Trophoblast cell (in vitro differentiated cells and primary cell): ENCODE measurements around the gene ATP6V1E1. TPM values are rescaled to one million over a fixed set of nuclear protein-coding genes. Genes with fewer than 3 reads are reported as not detected.

ENCODE experiments used
- DNase-seq, 2 donors: peaks; one replicate each; pipeline ENCODE4 v3.0.0-alpha.2; 2016
- H2AFZ ChIP-seq: 2 replicates; pipeline ENCODE4 v1.6.1; 2013; ENCODE audit warnings: low read length, moderate library complexity, mild to moderate bottlenecking; ENCODE audit not compliant: insufficient read depth, poor library complexity
- H2AK5ac ChIP-seq: 2 replicates; pipeline ENCODE4 v1.6.1; 2013; ENCODE audit warnings: mild to moderate bottlenecking, low read length
- H2BK120ac ChIP-seq: 2 replicates; pipeline ENCODE4 v1.6.1; 2013; ENCODE audit warnings: low read length, mild to moderate bottlenecking, moderate library complexity; ENCODE audit not compliant: insufficient read depth, poor library complexity
- H2BK12ac ChIP-seq: 2 replicates; pipeline ENCODE4 v1.6.1; 2013; ENCODE audit warnings: mild to moderate bottlenecking, low read length, moderate library complexity
- H2BK5ac ChIP-seq: 2 replicates; pipeline ENCODE4 v1.6.1; 2013; ENCODE audit warnings: low read length, low read depth, moderate library complexity, mild to moderate bottlenecking; ENCODE audit not compliant: poor library complexity
- H3K14ac ChIP-seq: 2 replicates; pipeline ENCODE4 v1.6.1; 2013; ENCODE audit warnings: mild to moderate bottlenecking, low read length
- H3K18ac ChIP-seq: 2 replicates; pipeline ENCODE4 v1.6.1; 2013; ENCODE audit warnings: mild to moderate bottlenecking, low read length
- H3K23ac ChIP-seq: 2 replicates; pipeline ENCODE4 v1.6.1; 2013; ENCODE audit warnings: low read length
- H3K27ac ChIP-seq: 2 replicates; pipeline ENCODE4 v1.5.1; 2013; ENCODE audit warnings: low read depth, mild to moderate bottlenecking, inconsistent platforms, low read length, moderate library complexity
- H3K27me3 ChIP-seq: 2 replicates; pipeline ENCODE4 v1.6.1; 2013; ENCODE audit warnings: inconsistent platforms, mild to moderate bottlenecking, low read length, moderate library complexity; ENCODE audit not compliant: insufficient read depth
- H3K36me3 ChIP-seq, 2 experiments: 1 replicate in 1 of 2; 2 replicates in 1 of 2; pipeline ENCODE4 v1.6.1; 2013; ENCODE audit warnings: low read length in 2 of 2, mild to moderate bottlenecking in 2 of 2, moderate library complexity in 1 of 2; ENCODE audit not compliant: insufficient read depth in 2 of 2, control insufficient read depth in 1 of 2
- H3K4ac ChIP-seq: 2 replicates; pipeline ENCODE4 v1.6.1; 2013; ENCODE audit warnings: low read depth, mild to moderate bottlenecking, low read length, moderate library complexity
- H3K4me1 ChIP-seq, 2 experiments: 1 replicate in 1 of 2; 2 replicates in 1 of 2; pipeline ENCODE4 v1.6.1; 2013; ENCODE audit warnings: low read length in 2 of 2, mild to moderate bottlenecking in 2 of 2, moderate library complexity in 1 of 2; ENCODE audit not compliant: insufficient read depth in 2 of 2, control insufficient read depth in 1 of 2
- H3K4me2 ChIP-seq: 2 replicates; pipeline ENCODE4 v1.6.1; 2013; ENCODE audit warnings: inconsistent platforms, mild to moderate bottlenecking, low read length, moderate library complexity
- H3K4me3 ChIP-seq: 2 replicates; pipeline ENCODE4 v1.5.1; 2013; ENCODE audit warnings: mild to moderate bottlenecking, low read depth, low read length, inconsistent platforms
- H3K79me1 ChIP-seq: one replicate; pipeline ENCODE4 v1.6.1; 2013; ENCODE audit warnings: low read length
- H3K79me2 ChIP-seq: 2 replicates; pipeline ENCODE4 v1.6.1; 2013; ENCODE audit warnings: low read length, mild to moderate bottlenecking; ENCODE audit not compliant: control insufficient read depth, insufficient read depth, poor library complexity
- H3K9ac ChIP-seq: 2 replicates; pipeline ENCODE4 v1.6.1; 2013; ENCODE audit warnings: mild to moderate bottlenecking, low read length
- H3K9me3 ChIP-seq: 2 replicates; pipeline ENCODE4 v1.6.1; 2013; ENCODE audit warnings: low read depth, mild to moderate bottlenecking, control low read depth, inconsistent platforms, low read length; ENCODE audit not compliant: insufficient read depth
- H4K12ac ChIP-seq: 2 replicates; pipeline ENCODE4 v1.6.1; 2013; ENCODE audit warnings: low read depth, mild to moderate bottlenecking, low read length, moderate library complexity
- H4K8ac ChIP-seq: 2 replicates; pipeline ENCODE4 v1.6.1; 2013; ENCODE audit warnings: low read depth, mild to moderate bottlenecking, low read length, moderate library complexity
- H4K91ac ChIP-seq: one replicate; pipeline ENCODE4 v1.6.1; 2013; ENCODE audit warnings: low read depth, mild to moderate bottlenecking, low read length, moderate library complexity
- WGBS: extraction: QIAGEN DNeasy Blood & Tissue Kit; methylation state at CpG from one replicate; pipeline ENCODE4 v1.1.7; 2013; ENCODE audit warnings: missing lambda C conversion rate; ENCODE audit not compliant: insufficient read length, insufficient coverage; ENCODE audit errors: extremely low coverage; 5-methylcytosine and 5-hydroxymethylcytosine counted together
- polyA plus RNA-seq: library from polyadenylated mRNA; stranded (reverse); fragments of 200-250 nt; gene quantifications from 2 replicates; pipeline ENCODE4 v1.2.3, GENCODE V29; 2013

Gene ATP6V1E1
- polyA plus RNA-seq, result 173 and 177 TPM in 2 replicates

DNA sequence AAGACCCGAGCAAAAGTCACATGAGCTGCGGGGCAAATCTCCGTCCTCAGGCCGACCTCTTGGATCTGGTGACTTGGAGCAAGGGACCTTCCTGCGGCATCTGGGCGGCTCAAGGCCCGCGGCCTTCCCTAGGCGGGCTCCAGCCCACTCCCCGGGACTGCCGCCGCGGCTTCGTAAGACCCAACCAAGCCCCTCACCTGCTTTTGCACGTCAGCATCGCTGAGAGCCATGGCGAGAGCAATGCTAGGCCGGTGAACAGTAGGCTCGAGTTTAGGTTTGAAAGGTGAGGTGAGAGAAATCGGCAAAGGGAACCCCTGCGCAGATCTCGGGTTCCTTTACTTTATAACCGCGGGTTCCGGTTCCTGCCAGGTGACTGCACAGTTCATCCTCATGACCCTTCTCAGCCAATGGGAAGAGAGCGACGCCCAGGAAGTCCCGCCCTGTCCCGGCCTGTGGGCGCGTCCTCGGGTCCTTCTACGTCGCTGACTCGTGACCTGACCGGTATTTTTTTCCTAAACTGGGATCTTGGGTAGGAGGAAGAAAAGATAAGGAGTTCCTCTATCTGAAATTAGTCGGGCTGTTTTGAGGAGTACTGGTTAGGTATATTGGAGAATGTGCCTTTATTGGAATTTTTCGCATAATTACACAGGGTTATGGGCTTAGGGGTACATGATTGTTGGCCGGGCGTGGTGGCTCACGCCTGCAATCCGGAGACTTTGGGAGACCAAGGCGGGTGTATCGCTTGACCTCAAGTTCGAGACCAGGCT is at the start of gene ATP6V1E1:
ATP6V1E1 (minus strand) TSS at position 344 of the 767 bp plus-strand sequence; CDS start at position 230, 114 bp downstream.
- Histone ChIP-seq H4K8ac (peak within 1 kb of the TSS; percentile 98), H2BK120ac (peak within 1 kb of the TSS; percentile 95), H3K9ac (peak within 1 kb of the TSS; percentile 91), H3K4me1 (peaks cover under 1 to 3% of the 10 kb centered on the region in 2 experiments), H3K9me3 (no peaks in the 10 kb centered on the region), H3K27me3 (no peaks in the 10 kb centered on the region), H2AFZ (peak within 1 kb of the TSS; percentile 95), H3K4ac (peak within 1 kb of the TSS; percentile 100), H4K12ac (peak within 1 kb of the TSS; percentile 97), H4K91ac (peak within 1 kb of the TSS; percentile 89), H3K14ac (peak within 1 kb of the TSS; percentile 100), H3K4me3 (peak within 1 kb of the TSS; percentile 91), H3K23ac (peak within 1 kb of the TSS; percentile 31), H3K4me2 (peak within 1 kb of the TSS; percentile 92), H3K18ac (peak within 1 kb of the TSS; percentile 98), H2BK12ac (peak within 1 kb of the TSS; percentile 56), H3K36me3 (peaks cover 6 to 13% of the 10 kb centered on the region in 2 experiments), H2BK5ac (peak within 1 kb of the TSS; percentile 98), H3K79me1 (peaks cover 8% of the 10 kb centered on the region), H3K79me2 (peaks cover 11% of the 10 kb centered on the region), H2AK5ac (peak within 1 kb of the TSS; percentile 98), H3K27ac (peak within 1 kb of the TSS; percentile 93)
- peak; percentile 97 to 98 for DNase-seq
- WGBS, result no CpG with 5 or more reads among the region's 45 CpGs

DNA sequence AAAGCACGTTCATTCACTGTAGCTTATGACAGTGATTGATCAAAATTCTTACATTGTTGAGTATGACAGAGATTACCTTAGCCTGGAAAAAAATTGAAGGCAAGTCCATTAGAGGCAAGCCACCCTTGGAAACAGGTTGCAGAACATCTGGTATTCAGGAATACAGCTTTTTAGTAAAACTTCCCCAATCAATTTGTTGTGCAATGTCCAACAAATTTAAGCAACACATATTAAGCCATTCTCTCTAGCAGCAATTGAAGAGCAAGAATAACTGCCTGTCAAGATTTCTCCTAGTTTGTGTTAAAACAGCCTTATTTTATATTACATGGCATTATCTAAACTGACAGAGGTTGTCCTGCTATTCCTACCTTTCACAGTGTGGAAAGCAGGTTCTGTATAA is 47.0 kb upstream of the ATP6V1E1 start:
- Histone ChIP-seq H4K91ac (no peak overlapping the region), H3K79me2 (no peaks in the 10 kb centered on the region), H3K4ac (no peak overlapping the region), H3K23ac (no peak overlapping the region), H2AK5ac (no peak overlapping the region), H3K4me2 (no peak overlapping the region), H3K4me3 (no peak overlapping the region), H4K8ac (no peak overlapping the region), H3K27ac (no peak overlapping the region), H3K27me3 (no peaks in the 10 kb centered on the region), H2AFZ (no peak overlapping the region), H3K36me3 (peaks cover 4 to 8% of the 10 kb centered on the region in 2 experiments), H2BK5ac (no peak overlapping the region), H3K14ac (no peak overlapping the region), H4K12ac (no peak overlapping the region), H3K4me1 (peaks cover 0 to 8% of the 10 kb centered on the region in 2 experiments), H3K79me1 (no peaks in the 10 kb centered on the region), H3K18ac (no peak overlapping the region), H2BK12ac (no peak overlapping the region), H2BK120ac (no peak overlapping the region), H3K9ac (no peak overlapping the region), H3K9me3 (peaks cover 2% of the 10 kb centered on the region)
- no peak for DNase-seq
- no CpG with 5 or more reads among the region's 1 CpG for WGBS

DNA sequence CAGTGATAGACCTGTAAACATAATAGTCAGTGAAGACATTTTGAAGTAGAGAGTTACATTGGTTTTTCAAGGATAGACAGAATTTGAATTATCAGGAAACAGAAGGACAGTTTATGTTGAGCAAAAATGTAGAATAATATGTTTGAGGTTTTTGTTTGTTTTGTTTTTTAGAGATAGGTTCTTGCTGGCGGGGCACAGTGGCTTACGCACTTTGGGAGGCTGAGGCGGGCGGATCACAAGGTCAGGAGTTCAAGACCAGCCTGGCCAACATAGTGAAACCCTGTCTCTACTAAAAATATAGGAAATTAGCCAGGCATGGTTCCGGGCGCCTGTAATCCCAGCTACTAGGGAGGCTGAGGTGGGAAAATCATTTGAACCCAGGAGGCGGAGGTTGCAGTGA is 45.6 kb upstream of the ATP6V1E1 start:
- H3K4me1 ChIP-seq, result peaks cover 0 to 6% of the 10 kb centered on the region in 2 experiments
- no peak overlapping the region for H2BK120ac ChIP-seq
- no peak overlapping the region for H4K12ac ChIP-seq
- H3K79me1 ChIP-seq, result no peaks in the 10 kb centered on the region
- WGBS, result no CpG with 5 or more reads among the region's 7 CpGs
- H3K4ac ChIP-seq, result no peak overlapping the region
- no peak overlapping the region for H2BK5ac ChIP-seq
- H2BK12ac ChIP-seq, result no peak overlapping the region
- H4K91ac ChIP-seq, result no peak overlapping the region
- H3K9ac ChIP-seq, result no peak overlapping the region
- H3K23ac ChIP-seq, result no peak overlapping the region
- no peak overlapping the region for H3K27ac ChIP-seq
- no peak overlapping the region for H3K4me3 ChIP-seq
- H3K36me3 ChIP-seq, result peaks cover 8% of the 10 kb centered on the region in 2 experiments
- H3K9me3 ChIP-seq, result no peaks in the 10 kb centered on the region
- no peak overlapping the region for H3K4me2 ChIP-seq
- H2AFZ ChIP-seq, result no peak overlapping the region
- H2AK5ac ChIP-seq, result no peak overlapping the region
- no peak overlapping the region for H4K8ac ChIP-seq
- DNase-seq, result no peak
- H3K14ac ChIP-seq, result no peak overlapping the region
- no peak overlapping the region for H3K18ac ChIP-seq
- H3K27me3 ChIP-seq, result no peaks in the 10 kb centered on the region
- no peaks in the 10 kb centered on the region for H3K79me2 ChIP-seq

DNA sequence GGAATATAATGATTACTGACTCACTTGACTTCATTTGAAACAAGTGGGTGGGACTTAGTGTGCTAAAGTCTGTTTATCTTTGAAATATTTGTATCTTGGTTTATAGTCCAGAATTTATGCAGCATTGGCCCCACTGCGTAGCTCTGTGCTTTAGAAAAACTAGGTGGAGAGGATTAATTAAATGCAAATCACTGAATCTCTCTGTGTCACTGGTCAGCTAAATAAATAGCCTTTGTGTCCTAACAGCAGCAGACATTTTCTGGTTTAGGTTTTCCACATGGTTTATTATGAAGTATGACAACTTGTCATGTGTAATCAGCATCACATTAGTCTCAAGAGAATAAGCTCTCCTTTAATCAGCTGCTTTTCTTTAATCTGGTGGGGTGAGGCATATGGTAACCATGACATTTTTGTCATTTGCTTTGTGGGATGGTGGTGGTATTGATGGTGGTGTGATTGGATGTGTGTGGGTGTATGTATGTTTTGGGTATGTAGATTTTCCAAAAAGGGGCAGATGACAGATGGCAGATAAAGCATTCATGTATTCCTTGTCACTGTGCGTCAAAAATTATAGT is 44.0 kb upstream of the ATP6V1E1 start:
- no peak for DNase-seq
- Histone ChIP-seq H3K23ac (no peak overlapping the region), H4K12ac (no peak overlapping the region), H2BK5ac (no peak overlapping the region), H4K8ac (no peak overlapping the region), H3K79me2 (no peaks in the 10 kb centered on the region), H3K79me1 (no peaks in the 10 kb centered on the region), H3K9ac (no peak overlapping the region), H3K4me1 (no peaks in the 10 kb centered on the region), H2AK5ac (no peak overlapping the region), H3K27ac (no peak overlapping the region), H2AFZ (no peak overlapping the region), H3K4me3 (no peak overlapping the region), H3K36me3 (peaks cover 8 to 9% of the 10 kb centered on the region in 2 experiments), H4K91ac (no peak overlapping the region), H3K27me3 (no peaks in the 10 kb centered on the region), H3K4ac (no peak overlapping the region), H2BK12ac (no peak overlapping the region), H2BK120ac (no peak overlapping the region), H3K14ac (no peak overlapping the region), H3K4me2 (no peak overlapping the region), H3K9me3 (no peaks in the 10 kb centered on the region), H3K18ac (no peak overlapping the region)
- no CpG with 5 or more reads among the region's 2 CpGs for WGBS
